ENCODE data around the gene STT3B.

DNA sequence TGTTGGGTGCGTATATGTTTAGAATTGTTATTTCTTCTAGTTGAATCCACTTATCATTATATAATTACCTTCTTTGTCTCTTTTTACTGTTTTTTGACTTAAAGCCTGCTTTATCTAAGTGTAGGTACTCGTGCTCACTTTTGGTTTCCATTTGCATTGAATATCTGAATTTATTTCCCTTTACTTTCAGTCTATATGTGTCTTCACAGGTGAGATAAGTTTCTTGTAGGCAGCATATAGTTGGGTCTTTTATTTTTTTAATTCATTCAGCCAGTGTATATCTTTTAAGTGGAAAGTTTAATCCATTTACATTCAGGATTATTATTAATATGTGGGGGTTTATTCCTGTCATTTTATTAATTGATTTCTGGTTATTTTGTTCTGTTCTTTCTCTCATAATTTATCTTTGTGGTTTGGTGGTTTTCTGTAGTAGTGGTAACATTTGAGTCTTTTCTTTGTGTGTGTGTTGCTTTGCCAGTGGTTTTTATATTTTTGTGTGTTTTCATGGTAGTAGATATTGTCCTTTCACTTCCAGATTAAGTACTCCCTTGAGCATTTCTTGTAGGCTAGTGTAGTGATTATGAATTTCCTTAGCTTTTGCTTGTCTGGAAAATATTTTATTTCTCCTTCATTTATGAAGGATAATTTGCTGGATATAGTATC, 27.3 kb downstream of the STT3B start:
- TF ChIP-seq, protein P1, sequence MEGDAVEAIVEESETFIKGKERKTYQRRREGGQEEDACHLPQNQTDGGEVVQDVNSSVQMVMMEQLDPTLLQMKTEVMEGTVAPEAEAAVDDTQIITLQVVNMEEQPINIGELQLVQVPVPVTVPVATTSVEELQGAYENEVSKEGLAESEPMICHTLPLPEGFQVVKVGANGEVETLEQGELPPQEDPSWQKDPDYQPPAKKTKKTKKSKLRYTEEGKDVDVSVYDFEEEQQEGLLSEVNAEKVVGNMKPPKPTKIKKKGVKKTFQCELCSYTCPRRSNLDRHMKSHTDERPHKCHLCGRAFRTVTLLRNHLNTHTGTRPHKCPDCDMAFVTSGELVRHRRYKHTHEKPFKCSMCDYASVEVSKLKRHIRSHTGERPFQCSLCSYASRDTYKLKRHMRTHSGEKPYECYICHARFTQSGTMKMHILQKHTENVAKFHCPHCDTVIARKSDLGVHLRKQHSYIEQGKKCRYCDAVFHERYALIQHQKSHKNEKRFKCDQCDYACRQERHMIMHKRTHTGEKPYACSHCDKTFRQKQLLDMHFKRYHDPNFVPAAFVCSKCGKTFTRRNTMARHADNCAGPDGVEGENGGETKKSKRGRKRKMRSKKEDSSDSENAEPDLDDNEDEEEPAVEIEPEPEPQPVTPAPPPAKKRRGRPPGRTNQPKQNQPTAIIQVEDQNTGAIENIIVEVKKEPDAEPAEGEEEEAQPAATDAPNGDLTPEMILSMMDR (tag by site-specific recombination; IDR thresholded peaks at IDR 0.05), result no peak
- TF ChIP-seq ZNF654 (tag by site-specific recombination; IDR thresholded peaks at IDR 0.05; ENCODE audit: low read depth) (no peak), TRIM28 (IDR thresholded peaks at IDR 0.05; ENCODE audit: borderline replicate concordance, low read length) (no peak), ZNF274 (IDR thresholded peaks at IDR 0.05; ENCODE audit: low read length) (no peak), ZNF274 (tag by site-specific recombination; IDR thresholded peaks at IDR 0.05; ENCODE audit: borderline replicate concordance) (no peak), REST (tag by site-specific recombination; IDR thresholded peaks at IDR 0.05) (no peak), REPIN1 (tag by site-specific recombination; IDR thresholded peaks at IDR 0.05; ENCODE audit: low read depth) (no peak), ZNF211 (tag by site-specific recombination; IDR thresholded peaks at IDR 0.05; ENCODE audit: low read depth) (no peak), HOXA7 (CRISPR knock-in tag; IDR thresholded peaks at IDR 0.05; ENCODE audit: borderline replicate concordance) (no peak), ZNF398 (tag by site-specific recombination; IDR thresholded peaks at IDR 0.05) (no peak)
- TF ChIP-seq, protein P2, sequence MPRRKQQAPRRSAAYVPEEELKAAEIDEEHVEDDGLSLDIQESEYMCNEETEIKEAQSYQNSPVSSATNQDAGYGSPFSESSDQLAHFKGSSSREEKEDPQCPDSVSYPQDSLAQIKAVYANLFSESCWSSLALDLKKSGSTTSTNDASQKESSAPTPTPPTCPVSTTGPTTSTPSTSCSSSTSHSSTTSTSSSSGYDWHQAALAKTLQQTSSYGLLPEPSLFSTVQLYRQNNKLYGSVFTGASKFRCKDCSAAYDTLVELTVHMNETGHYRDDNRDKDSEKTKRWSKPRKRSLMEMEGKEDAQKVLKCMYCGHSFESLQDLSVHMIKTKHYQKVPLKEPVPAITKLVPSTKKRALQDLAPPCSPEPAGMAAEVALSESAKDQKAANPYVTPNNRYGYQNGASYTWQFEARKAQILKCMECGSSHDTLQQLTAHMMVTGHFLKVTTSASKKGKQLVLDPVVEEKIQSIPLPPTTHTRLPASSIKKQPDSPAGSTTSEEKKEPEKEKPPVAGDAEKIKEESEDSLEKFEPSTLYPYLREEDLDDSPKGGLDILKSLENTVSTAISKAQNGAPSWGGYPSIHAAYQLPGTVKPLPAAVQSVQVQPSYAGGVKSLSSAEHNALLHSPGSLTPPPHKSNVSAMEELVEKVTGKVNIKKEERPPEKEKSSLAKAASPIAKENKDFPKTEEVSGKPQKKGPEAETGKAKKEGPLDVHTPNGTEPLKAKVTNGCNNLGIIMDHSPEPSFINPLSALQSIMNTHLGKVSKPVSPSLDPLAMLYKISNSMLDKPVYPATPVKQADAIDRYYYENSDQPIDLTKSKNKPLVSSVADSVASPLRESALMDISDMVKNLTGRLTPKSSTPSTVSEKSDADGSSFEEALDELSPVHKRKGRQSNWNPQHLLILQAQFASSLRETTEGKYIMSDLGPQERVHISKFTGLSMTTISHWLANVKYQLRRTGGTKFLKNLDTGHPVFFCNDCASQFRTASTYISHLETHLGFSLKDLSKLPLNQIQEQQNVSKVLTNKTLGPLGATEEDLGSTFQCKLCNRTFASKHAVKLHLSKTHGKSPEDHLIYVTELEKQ (tag by site-specific recombination; IDR thresholded peaks at IDR 0.05; ENCODE audit: borderline replicate concordance), result no peak

All from HEK293 (cell line).